Femur (tissue), 1 donor: ENCODE data around the gene SDHC.
"Not testable (repeated sequence)": the region's sequence is repeated elsewhere in the genome, so short reads cannot be mapped to it uniquely, and the experiment has no call there.

ENCODE experiments used
- DNase-seq: peaks from one replicate; pipeline ENCODE4 v3.0.0-alpha.2; 2017

SDHC gene

GRCh38 chr1:161388639-161389038 is 74.5 kb downstream of the SDHC start:
- no peak for DNase-seq

GRCh38 chr1:161389158-161389557 is 75.0 kb downstream of the SDHC start:
- not testable (repeated sequence) for DNase-seq

GRCh38 chr1:161389691-161390558 is 75.7 kb downstream of the SDHC start:
- peak; percentile 98 for DNase-seq

- no peak for DNase-seq
Measured at GRCh38 chr1:161390559-161390858, 76.3 kb downstream of the SDHC start.

GRCh38 chr1:161391136-161391535 is 77.0 kb downstream of the SDHC start:
- DNase-seq: not testable (repeated sequence)

GRCh38 chr1:161391611-161392010 is 77.4 kb downstream of the SDHC start:
- no peak for DNase-seq

GRCh38 chr1:161393151-161393550 is 79.0 kb downstream of the SDHC start:
- no peak for DNase-seq

- not testable (repeated sequence) for DNase-seq
Measured at GRCh38 chr1:161397038-161397437, 82.9 kb downstream of the SDHC start.

GRCh38 chr1:161398900-161399256 is 84.7 kb downstream of the SDHC start:
- no peak for DNase-seq

GRCh38 chr1:161399257-161399998 is 85.2 kb downstream of the SDHC start:
- DNase-seq: peak; percentile 95

- DNase-seq: no peak
Measured at GRCh38 chr1:161402446-161402845, 88.3 kb downstream of the SDHC start.

- no peak for DNase-seq
Measured at GRCh38 chr1:161404051-161404597, 89.9 kb downstream of the SDHC start.

- not testable (repeated sequence) for DNase-seq
Measured at GRCh38 chr1:161406551-161406950, 92.4 kb downstream of the SDHC start.

- no peak for DNase-seq
Measured at GRCh38 chr1:161407451-161407985, 93.3 kb downstream of the SDHC start.

GRCh38 chr1:161408429-161409052 is 94.4 kb downstream of the SDHC start:
- DNase-seq: no peak

- DNase-seq: not testable (repeated sequence)
Measured at GRCh38 chr1:161409848-161410635, 95.9 kb downstream of the SDHC start.

GRCh38 chr1:161410636-161410970 is 96.4 kb downstream of the SDHC start:
- not testable (repeated sequence) for DNase-seq
